Activated CD8-positive, alpha-beta T cell treated with anti-CD3 and anti-CD28 coated beads for 36 hours (primary cell): ENCODE measurements around the gene SLC25A27. TPM values are rescaled to one million over a fixed set of nuclear protein-coding genes. Genes with fewer than 3 reads are reported as not detected.
"Not testable (repeated sequence)": the region's sequence is repeated elsewhere in the genome, so short reads cannot be mapped to it uniquely, and the experiment has no call there.

ENCODE experiments used
- ATAC-seq: fragments of 200-7000 bp; cut with Tn5 transposase; one replicate; pipeline ENCODE4 v1.10.0; 2021; ENCODE audit warnings: mild to moderate bottlenecking, moderate library complexity
- CTCF ChIA-PET: fragments of 350-600 bp; sonication (Branson Sonifier 250); formaldehyde crosslinking; loops from one replicate; lab custom pipeline; 2021; ENCODE audit warnings: antibody characterized with exemption; lab: Charles Lee
- POLR2A ChIA-PET: fragments of 350-600 bp; sonication (Branson Sonifier 250); formaldehyde crosslinking; loops from one replicate; lab custom pipeline; 2021; ENCODE audit warnings: antibody characterized with exemption; lab: Charles Lee
- DNase-seq: peaks from one replicate; pipeline ENCODE4 v3.0.0-alpha.2; 2020
- H3K27ac Mint-ChIP-seq: one replicate; pipeline ENCODE4 v1.8.0; 2021; ENCODE audit warnings: mild to moderate bottlenecking, mixed read lengths
- H3K27me3 Mint-ChIP-seq: one replicate; pipeline ENCODE4 v1.8.0; 2021; ENCODE audit warnings: mixed read lengths
- H3K36me3 Mint-ChIP-seq: one replicate; pipeline ENCODE4 v1.8.0; 2021; ENCODE audit warnings: low read depth, mixed read lengths
- H3K4me1 Mint-ChIP-seq: one replicate; pipeline ENCODE4 v1.8.0; 2021; ENCODE audit warnings: low read depth, mixed read lengths
- H3K4me3 Mint-ChIP-seq: one replicate; pipeline ENCODE4 v1.8.0; 2021; ENCODE audit warnings: mild to moderate bottlenecking, moderate library complexity, mixed read lengths
- H3K9me3 Mint-ChIP-seq: one replicate; pipeline ENCODE4 v1.8.0; 2021; ENCODE audit warnings: mixed read lengths
- CTCF ChIP-seq: fragments of 200-600 bp; IDR thresholded peaks from one replicate; pipeline ENCODE4 v1.8.0; 2022; ENCODE audit warnings: antibody characterized with exemption, mild to moderate bottlenecking
- intact Hi-C: fragments of 100-400 bp; cut with micrococcal nuclease; formaldehyde crosslinking; loops from one replicate; pipeline ENCODE4 v1.10.0; 2022
- total RNA-seq, 2 experiments: library from RNA; stranded (reverse); gene quantifications; one replicate each; pipeline ENCODE4 v1.2.3, GENCODE V29; 2021

The SLC25A27 gene
- total RNA-seq, 2 experiments from 2014 or later = 0.70 to 0.85 TPM

DNA sequence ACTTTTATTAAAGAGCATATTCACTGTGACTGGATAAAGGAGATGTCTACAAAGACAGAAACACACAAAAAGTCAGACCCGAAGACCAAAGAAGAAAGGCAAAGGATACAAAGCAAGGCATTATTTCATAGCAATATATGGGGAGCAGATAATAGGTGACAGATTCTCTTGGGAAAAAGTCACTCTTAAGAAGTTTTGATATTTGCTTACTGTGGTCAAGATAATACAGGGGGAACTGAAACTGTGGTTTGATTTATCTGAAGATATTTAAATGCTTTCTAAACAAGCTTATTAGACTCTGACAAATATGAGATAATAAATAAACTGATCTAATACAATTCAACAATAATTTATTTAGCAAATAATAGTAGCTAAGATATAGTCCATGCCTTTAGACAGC lies 14.8 kb upstream of the SLC25A27 start:
- ChIA-PET CTCF (interaction anchor here (1.2 kb wide), 1 partner anchor 210 kb away, joined by 3 read pairs; no protein-coding TSS in a partner anchor), POLR2A (no interaction called here)
- Mint-ChIP-seq H3K9me3 (peaks cover 2% of the 10 kb centered on the region), H3K27ac (no peak overlapping the region), H3K36me3 (no peaks in the 10 kb centered on the region), H3K4me1 (peaks cover 4% of the 10 kb centered on the region), H3K27me3 (peaks cover 17% of the 10 kb centered on the region), H3K4me3 (no peak overlapping the region)
- no peak for DNase-seq
- no peak for TF ChIP-seq CTCF
- intact Hi-C loops = no loop called here
- ATAC-seq = no peak

DNA sequence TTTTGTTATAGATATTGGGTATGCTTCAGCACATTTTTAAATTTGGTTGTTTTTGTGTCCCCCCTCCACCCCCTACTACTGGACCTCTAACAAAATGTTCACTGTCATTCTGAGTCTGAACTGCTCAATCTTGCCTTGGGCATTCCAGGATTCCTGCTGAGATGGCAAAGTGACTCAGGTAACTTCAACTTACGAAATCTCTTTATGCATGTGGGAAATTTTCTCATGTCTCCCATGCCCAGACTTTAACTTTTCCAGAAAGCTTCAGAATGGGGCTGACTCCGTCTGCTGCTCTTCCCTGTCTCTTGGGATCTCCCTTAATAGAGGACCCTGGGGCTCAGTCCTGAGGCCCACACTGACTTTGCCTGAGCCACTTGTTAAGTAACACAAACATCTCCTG lies 14.1 kb upstream of the SLC25A27 start:
- ChIA-PET CTCF (interaction anchor here (1.2 kb wide), 1 partner anchor 210 kb away, joined by 3 read pairs; no protein-coding TSS in a partner anchor), POLR2A (no interaction called here)
- Mint-ChIP-seq H3K27ac (no peak overlapping the region), H3K4me3 (no peak overlapping the region), H3K27me3 (peaks cover 18% of the 10 kb centered on the region), H3K9me3 (peaks cover 2% of the 10 kb centered on the region), H3K4me1 (peaks cover 11% of the 10 kb centered on the region), H3K36me3 (no peaks in the 10 kb centered on the region)
- no peak for ATAC-seq
- DNase-seq = no peak
- TF ChIP-seq CTCF = no peak
- intact Hi-C loops = no loop called here

DNA sequence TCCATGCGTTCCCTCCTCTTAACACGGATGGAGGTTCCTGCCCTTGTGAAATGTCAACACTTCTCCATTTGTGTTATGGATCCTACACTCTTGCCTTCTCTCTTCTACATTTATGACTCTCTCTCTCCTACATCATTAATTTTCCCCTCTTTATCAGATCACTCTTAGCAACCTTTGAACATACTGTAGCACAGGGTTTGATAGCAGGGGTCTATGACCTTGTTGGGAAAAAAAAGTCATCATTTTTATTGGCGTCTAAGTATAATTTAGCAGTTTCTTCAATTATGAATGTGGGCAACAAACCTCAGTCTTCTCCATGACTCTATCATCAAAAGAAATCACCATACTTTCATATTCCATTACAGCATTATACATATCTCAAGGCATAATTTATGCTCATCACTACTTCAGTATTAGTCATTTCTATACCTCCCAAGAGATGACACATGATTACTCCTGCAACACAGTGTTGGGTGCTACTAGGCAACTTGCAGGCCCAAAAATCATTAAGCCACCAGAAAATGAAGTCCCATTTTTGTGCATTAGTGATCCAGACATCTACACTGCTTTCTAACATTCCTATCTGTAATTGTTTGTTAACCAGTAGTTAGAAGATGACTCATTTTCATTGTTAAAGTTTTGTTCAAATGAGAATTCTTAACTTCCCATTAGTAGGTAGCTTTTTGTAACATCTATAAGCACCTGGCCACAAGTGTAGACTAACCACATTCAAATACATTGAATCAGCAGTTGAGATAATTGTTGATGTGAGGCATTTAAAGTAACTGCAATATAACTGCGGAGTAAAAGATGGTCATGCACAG lies 9.6 kb upstream of the SLC25A27 start:
- intact Hi-C loops = no loop called here
- ATAC-seq = peak; percentile 93
- ChIA-PET POLR2A (no interaction called here), CTCF (no interaction called here)
- peaks cover 11% of the 10 kb centered on the region for H3K4me1 Mint-ChIP-seq
- H3K9me3 Mint-ChIP-seq = peaks cover 6% of the 10 kb centered on the region
- H3K4me3 Mint-ChIP-seq = no peak overlapping the region
- DNase-seq = peak; percentile 5
- no peaks in the 10 kb centered on the region for H3K36me3 Mint-ChIP-seq
- peak overlapping the region; percentile 30 for H3K27ac Mint-ChIP-seq
- peaks cover 25% of the 10 kb centered on the region for H3K27me3 Mint-ChIP-seq
- TF ChIP-seq CTCF = no peak

DNA sequence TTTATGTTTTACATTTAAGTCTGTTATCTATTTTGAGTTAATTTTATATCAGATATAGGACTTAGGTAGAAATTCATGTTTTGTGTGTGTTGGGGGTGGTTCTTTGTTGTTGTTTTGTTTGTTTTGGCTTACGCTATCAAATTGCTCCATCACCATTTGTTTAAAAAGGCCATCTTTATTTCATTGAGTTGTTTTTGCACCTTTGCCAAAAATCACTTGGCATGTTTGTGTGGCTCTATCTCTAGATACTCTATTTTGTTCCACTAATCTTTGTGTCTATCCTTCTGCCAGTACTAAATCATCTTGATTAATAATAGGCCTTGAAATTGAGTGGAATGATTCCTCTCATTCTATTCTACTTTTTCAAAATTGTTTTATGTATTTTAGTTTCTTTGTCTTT lies 7.5 kb upstream of the SLC25A27 start:
- intact Hi-C loops = no loop called here
- peaks cover 22% of the 10 kb centered on the region for H3K27me3 Mint-ChIP-seq
- POLR2A ChIA-PET = no interaction called here
- peaks cover 11% of the 10 kb centered on the region for H3K4me1 Mint-ChIP-seq
- H3K4me3 Mint-ChIP-seq = no peak overlapping the region
- CTCF ChIA-PET = no interaction called here
- ATAC-seq (no peak), DNase-seq (no peak)
- H3K27ac Mint-ChIP-seq = no peak overlapping the region
- H3K9me3 Mint-ChIP-seq = peaks cover 6% of the 10 kb centered on the region
- H3K36me3 Mint-ChIP-seq = no peaks in the 10 kb centered on the region
- TF ChIP-seq CTCF = no peak

GRCh38 chr6:46648108-46648507 lies 4.7 kb upstream of the SLC25A27 start:
- intact Hi-C loops, DNase-seq, H3K9me3 Mint-ChIP-seq, H3K27ac Mint-ChIP-seq, POLR2A ChIA-PET, H3K4me3 Mint-ChIP-seq, H3K36me3 Mint-ChIP-seq, ATAC-seq, CTCF ChIA-PET: not testable (repeated sequence)
- Mint-ChIP-seq H3K4me1 (peaks cover 14% of the 10 kb centered on the region), H3K27me3 (peaks cover 28% of the 10 kb centered on the region)
